H9 (cell line): Measurements from ENCODE around the gene CYTH4. TPM values are rescaled to one million over a fixed set of nuclear protein-coding genes. Genes with fewer than 3 reads are reported as not detected.
A peak's percentile ranks its signal among the peaks of the same experiment; 100 is the strongest.

Experiments used
- DNase-seq: peaks from one replicate; pipeline ENCODE4 v3.0.0-alpha.2; 2017
- H2AFZ ChIP-seq: one replicate; pipeline ENCODE4 v1.6.1; 2013; ENCODE audit warnings: mild to moderate bottlenecking, low read length, control low read depth, moderate library complexity
- H2AK5ac ChIP-seq: 2 replicates; pipeline ENCODE4 v1.6.1; 2013; ENCODE audit warnings: low read length, control low read depth, mixed read lengths; ENCODE audit not compliant: insufficient read length
- H2BK120ac ChIP-seq: one replicate; pipeline ENCODE4 v1.6.1; 2013; ENCODE audit warnings: low read depth, mild to moderate bottlenecking, low read length, control low read depth, inconsistent platforms; ENCODE audit not compliant: poor library complexity, severe bottlenecking
- H2BK12ac ChIP-seq: 2 replicates; pipeline ENCODE4 v1.6.1; 2013; ENCODE audit warnings: low read length, control low read depth, mixed read lengths, low read depth; ENCODE audit not compliant: insufficient read length
- H2BK15ac ChIP-seq: 2 replicates; pipeline ENCODE4 v1.6.1; 2013; ENCODE audit warnings: low read depth, low read length, control low read depth
- H2BK20ac ChIP-seq: one replicate; pipeline ENCODE4 v1.6.1; 2013; ENCODE audit warnings: low read depth, mild to moderate bottlenecking, low read length, control low read depth, inconsistent platforms; ENCODE audit not compliant: poor library complexity, severe bottlenecking
- H2BK5ac ChIP-seq: 2 replicates; pipeline ENCODE4 v1.6.1; 2013; ENCODE audit warnings: low read length, control low read depth, mixed read lengths; ENCODE audit not compliant: insufficient read length
- H3K14ac ChIP-seq: 2 replicates; pipeline ENCODE4 v1.6.1; 2013; ENCODE audit warnings: low read length, control low read depth; ENCODE audit not compliant: insufficient read depth
- H3K18ac ChIP-seq: 2 replicates; pipeline ENCODE4 v1.6.1; 2013; ENCODE audit warnings: low read depth, mild to moderate bottlenecking, mixed read lengths, low read length, control low read depth; ENCODE audit not compliant: insufficient read length
- H3K23ac ChIP-seq: 2 replicates; pipeline ENCODE4 v1.6.1; 2013; ENCODE audit warnings: low read length, control low read depth, mixed read lengths, low read depth; ENCODE audit not compliant: insufficient read length
- H3K23me2 ChIP-seq: 2 replicates; pipeline ENCODE4 v1.6.1; 2013; ENCODE audit warnings: low read depth, mild to moderate bottlenecking, mixed read lengths, low read length, control low read depth; ENCODE audit not compliant: insufficient read length, poor library complexity, severe bottlenecking
- H3K27ac ChIP-seq: 2 replicates; pipeline ENCODE4 v1.5.1; 2013; ENCODE audit warnings: low read length, control low read depth, mixed read lengths, low read depth; ENCODE audit not compliant: insufficient read length
- H3K27me3 ChIP-seq: 2 replicates; pipeline ENCODE4 v1.6.1; 2013; ENCODE audit warnings: low read length, control low read depth, inconsistent platforms; ENCODE audit not compliant: insufficient read depth
- H3K4ac ChIP-seq: 2 replicates; pipeline ENCODE4 v1.6.1; 2013; ENCODE audit warnings: low read depth, mild to moderate bottlenecking, control low read depth, inconsistent platforms, low read length, moderate library complexity
- H3K4me1 ChIP-seq: 2 replicates; pipeline ENCODE4 v1.6.1; 2013; ENCODE audit warnings: low read length, control low read depth, inconsistent platforms; ENCODE audit not compliant: insufficient read depth
- H3K4me2 ChIP-seq: 2 replicates; pipeline ENCODE4 v1.6.1; 2013; ENCODE audit warnings: low read length, control low read depth, mixed read lengths; ENCODE audit not compliant: insufficient read length, insufficient read depth
- H3K56ac ChIP-seq: 2 replicates; pipeline ENCODE4 v1.6.1; 2013; ENCODE audit warnings: low read depth, mild to moderate bottlenecking, mixed read lengths, low read length, control low read depth; ENCODE audit not compliant: insufficient read length
- H3K79me1 ChIP-seq: 2 replicates; pipeline ENCODE4 v1.6.1; 2013; ENCODE audit warnings: low read depth, mild to moderate bottlenecking, moderate library complexity, low read length, control low read depth, inconsistent platforms; ENCODE audit not compliant: insufficient read depth, poor library complexity, severe bottlenecking
- H3K79me2 ChIP-seq: 2 replicates; pipeline ENCODE4 v1.6.1; 2013; ENCODE audit warnings: low read length, control low read depth, inconsistent platforms; ENCODE audit not compliant: insufficient read depth
- H3K9ac ChIP-seq: 2 replicates; pipeline ENCODE4 v1.6.1; 2013; ENCODE audit warnings: low read length, control low read depth, mixed read lengths; ENCODE audit not compliant: insufficient read length; ENCODE audit errors: extremely low read depth
- H3K9me3 ChIP-seq: one replicate; pipeline ENCODE4 v1.6.1; 2013; ENCODE audit warnings: low read depth, low read length, inconsistent platforms; ENCODE audit not compliant: control insufficient read depth
- H3T11ph ChIP-seq: one replicate; pipeline ENCODE4 v1.6.1; 2013; ENCODE audit warnings: mild to moderate bottlenecking, low read length, control low read depth, inconsistent platforms
- H4K20me1 ChIP-seq: one replicate; pipeline ENCODE4 v1.6.1; 2013; ENCODE audit not compliant: control insufficient read depth, insufficient read length, insufficient read depth
- H4K5ac ChIP-seq: 2 replicates; pipeline ENCODE4 v1.6.1; 2013; ENCODE audit warnings: low read depth, mild to moderate bottlenecking, mixed read lengths, low read length, control low read depth; ENCODE audit not compliant: insufficient read length
- H4K8ac ChIP-seq: replicated peaks from 2 replicates; pipeline ENCODE4 v1.6.1; 2013; ENCODE audit warnings: low read length, control low read depth, mixed read lengths, low read depth; ENCODE audit not compliant: insufficient read length
- H4K91ac ChIP-seq: 2 replicates; pipeline ENCODE4 v1.6.1; 2013; ENCODE audit warnings: low read depth, mild to moderate bottlenecking, moderate library complexity, mixed read lengths, low read length, control low read depth; ENCODE audit not compliant: insufficient read length
- H3K27ac Mint-ChIP-seq, 3 experiments: 2 replicates in 2 of 3; 3 replicates in 1 of 3; pipeline ENCODE4 v1.8.0; 2020 to 2021; ENCODE audit warnings: mixed read lengths in 3 of 3, mild to moderate bottlenecking in 1 of 3, moderate library complexity in 1 of 3
- H3K27me3 Mint-ChIP-seq: 2 replicates; pipeline ENCODE4 v1.8.0; 2021; ENCODE audit warnings: low read depth, mild to moderate bottlenecking, moderate library complexity, mixed read lengths
- H3K36me3 Mint-ChIP-seq, 3 experiments: 2 replicates in 2 of 3; 3 replicates in 1 of 3; pipeline ENCODE4 v1.8.0; 2020 to 2021; ENCODE audit warnings: low read depth in 3 of 3, mixed read lengths in 3 of 3; ENCODE audit not compliant: insufficient read depth in 1 of 3
- H3K4me1 Mint-ChIP-seq, 2 experiments: 2 replicates each; pipeline ENCODE4 v1.8.0; 2020; ENCODE audit warnings: mixed read lengths in 2 of 2
- H3K4me3 Mint-ChIP-seq, 2 experiments: 2 replicates in 1 of 2; 3 replicates in 1 of 2; pipeline ENCODE4 v1.8.0; 2020 to 2021; ENCODE audit warnings: mild to moderate bottlenecking in 2 of 2, mixed read lengths in 2 of 2, moderate library complexity in 1 of 2
- H3K9me3 Mint-ChIP-seq, 2 experiments: 2 replicates in 1 of 2; 3 replicates in 1 of 2; pipeline ENCODE4 v1.8.0; 2020; ENCODE audit warnings: mild to moderate bottlenecking in 2 of 2, mixed read lengths in 2 of 2, moderate library complexity in 1 of 2
- WGBS: extraction: QIAGEN DNeasy Blood & Tissue Kit; methylation state at CpG from one replicate; pipeline ENCODE4 v1.1.7; 2013; ENCODE audit warnings: missing lambda C conversion rate, low lambda C conversion rate, mixed read lengths; ENCODE audit not compliant: insufficient read length; ENCODE audit errors: extremely low coverage; 5-methylcytosine and 5-hydroxymethylcytosine counted together
- total RNA-seq: library from RNA; stranded (reverse); gene quantifications from 2 replicates; pipeline ENCODE4 v1.2.1, GENCODE V29; 2021
- TF ChIP-seq, protein P1 (sequence below): fragments of 200-600 bp; sonication (generic); conservative IDR thresholded peaks from 3 replicates; pipeline ENCODE4 v1.8.0; 2021; ENCODE audit warnings: antibody characterized with exemption, mild to moderate bottlenecking

Gene CYTH4
- total RNA-seq, 1 experiment from 2014 or later, result not detected

DNA sequence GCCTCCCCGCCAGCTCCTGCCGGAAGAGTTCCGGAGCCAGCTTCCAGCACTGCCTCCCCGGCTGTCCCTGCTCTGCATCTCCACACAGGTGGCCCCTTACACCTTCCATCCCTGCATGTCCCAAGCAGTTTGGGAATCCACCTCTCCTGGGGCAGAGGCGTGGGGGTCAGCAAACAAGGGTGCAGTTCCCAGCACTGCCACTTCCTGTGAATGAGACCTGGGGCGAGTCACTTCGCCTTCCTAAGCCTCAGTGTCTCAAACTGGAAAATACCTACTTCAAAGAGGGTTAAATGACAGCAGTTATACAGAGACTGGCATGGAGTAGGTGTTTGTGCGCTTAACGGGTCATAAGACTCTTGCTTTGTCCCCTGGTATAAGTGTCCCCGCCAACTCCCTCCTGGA lies 5.2 kb downstream of the CYTH4 start:
- H3K4me3 Mint-ChIP-seq, result no peak overlapping the region
- peak overlapping the region in 1 of 3 experiments; percentile 33; a peak in 2 of 7 replicates for H3K27ac Mint-ChIP-seq
- Histone ChIP-seq H3K4ac (no peak overlapping the region), H2BK15ac (no peak overlapping the region), H3K4me2 (no peak overlapping the region), H3K79me1 (no peaks in the 10 kb centered on the region), H4K5ac (no peak overlapping the region), H3K27ac (no peak overlapping the region), H2BK12ac (no peak overlapping the region), H3T11ph (no peak overlapping the region), H4K8ac (no peak overlapping the region), H3K56ac (no peak overlapping the region), H3K23me2 (no peaks in the 10 kb centered on the region), H4K20me1 (no peaks in the 10 kb centered on the region), H2AK5ac (no peak overlapping the region), H3K4me1 (no peaks in the 10 kb centered on the region; the same call in 1 of the 2 replicates), H2BK120ac (no peak overlapping the region), H4K91ac (no peak overlapping the region), H3K27me3 (no peaks in the 10 kb centered on the region), H3K23ac (no peak overlapping the region), H2AFZ (no peak overlapping the region), H3K18ac (no peak overlapping the region), H2BK5ac (no peak overlapping the region), H3K79me2 (no peaks in the 10 kb centered on the region), H3K9me3 (no peaks in the 10 kb centered on the region), H3K14ac (no peak overlapping the region), H2BK20ac (no peak overlapping the region), H3K9ac (no peak overlapping the region)
- TF ChIP-seq, protein P1, sequence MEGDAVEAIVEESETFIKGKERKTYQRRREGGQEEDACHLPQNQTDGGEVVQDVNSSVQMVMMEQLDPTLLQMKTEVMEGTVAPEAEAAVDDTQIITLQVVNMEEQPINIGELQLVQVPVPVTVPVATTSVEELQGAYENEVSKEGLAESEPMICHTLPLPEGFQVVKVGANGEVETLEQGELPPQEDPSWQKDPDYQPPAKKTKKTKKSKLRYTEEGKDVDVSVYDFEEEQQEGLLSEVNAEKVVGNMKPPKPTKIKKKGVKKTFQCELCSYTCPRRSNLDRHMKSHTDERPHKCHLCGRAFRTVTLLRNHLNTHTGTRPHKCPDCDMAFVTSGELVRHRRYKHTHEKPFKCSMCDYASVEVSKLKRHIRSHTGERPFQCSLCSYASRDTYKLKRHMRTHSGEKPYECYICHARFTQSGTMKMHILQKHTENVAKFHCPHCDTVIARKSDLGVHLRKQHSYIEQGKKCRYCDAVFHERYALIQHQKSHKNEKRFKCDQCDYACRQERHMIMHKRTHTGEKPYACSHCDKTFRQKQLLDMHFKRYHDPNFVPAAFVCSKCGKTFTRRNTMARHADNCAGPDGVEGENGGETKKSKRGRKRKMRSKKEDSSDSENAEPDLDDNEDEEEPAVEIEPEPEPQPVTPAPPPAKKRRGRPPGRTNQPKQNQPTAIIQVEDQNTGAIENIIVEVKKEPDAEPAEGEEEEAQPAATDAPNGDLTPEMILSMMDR, result no peak
- H3K4me1 Mint-ChIP-seq, result peaks cover 11 to 35% of the 10 kb centered on the region in 2 experiments
- peaks cover 46% of the 10 kb centered on the region for H3K27me3 Mint-ChIP-seq
- no CpG with 5 or more reads among the region's 10 CpGs for WGBS
- DNase-seq, result no peak
- no peaks in the 10 kb centered on the region; a peak in 1 of 7 replicates for H3K36me3 Mint-ChIP-seq
- H3K9me3 Mint-ChIP-seq, result peaks cover 3 to 5% of the 10 kb centered on the region in 2 experiments; a peak in 3 of 5 replicates
